GM19238 (cell line): ENCODE results near the gene NRAP.

Source experiments
- DNase-seq: peaks from one replicate; pipeline ENCODE4 v3.0.0; 2011; ENCODE audit warnings: low spot score; ENCODE audit not compliant: insufficient read length

Gene NRAP

GRCh38 chr10:113563306-113564088 is 100.3 kb downstream of the NRAP start:
- DNase-seq: peak; percentile 81

DNA sequence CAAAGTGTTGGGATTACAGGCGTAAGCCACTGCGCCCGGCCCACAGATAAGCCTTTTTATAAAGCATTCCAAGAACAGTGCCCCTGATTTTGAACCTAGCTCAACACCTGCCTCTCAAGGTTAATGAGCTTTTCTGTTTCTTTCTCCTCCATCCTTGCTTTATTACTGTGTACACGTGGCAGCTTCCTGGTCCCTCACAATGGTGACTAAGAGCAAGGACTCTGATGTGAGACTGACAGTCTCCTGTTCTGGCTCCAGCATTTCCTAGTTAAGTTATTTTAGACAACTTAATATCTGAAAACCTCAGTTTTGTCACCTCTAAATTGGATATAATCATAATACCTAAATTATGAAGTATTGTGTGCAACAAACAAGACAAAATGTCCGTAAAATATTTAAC is 101.1 kb downstream of the NRAP start:
- no peak for DNase-seq

DNA sequence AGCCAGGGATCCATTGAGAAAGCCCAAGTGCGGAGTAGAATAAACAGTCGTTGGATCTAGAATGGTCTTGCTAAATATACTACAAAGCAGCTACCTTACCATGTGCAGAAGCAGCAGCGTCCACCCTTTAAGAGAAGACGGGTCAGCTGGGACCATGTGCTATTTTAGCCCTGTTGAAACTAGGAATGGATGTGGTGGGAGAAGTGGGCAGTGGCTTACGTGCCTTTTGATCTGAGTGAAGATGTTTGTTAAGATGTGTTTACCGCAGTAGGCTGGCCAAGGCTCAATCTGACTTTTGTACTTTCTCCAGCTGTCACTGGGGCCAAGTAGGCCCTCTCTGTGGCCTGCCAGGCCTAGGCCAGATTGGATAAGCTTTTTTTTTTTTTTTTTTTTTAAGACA is 101.8 kb downstream of the NRAP start:
- DNase-seq: no peak

- no peak for DNase-seq
Measured at GRCh38 chr10:113561214-113561613, 102.6 kb downstream of the NRAP start.

DNA sequence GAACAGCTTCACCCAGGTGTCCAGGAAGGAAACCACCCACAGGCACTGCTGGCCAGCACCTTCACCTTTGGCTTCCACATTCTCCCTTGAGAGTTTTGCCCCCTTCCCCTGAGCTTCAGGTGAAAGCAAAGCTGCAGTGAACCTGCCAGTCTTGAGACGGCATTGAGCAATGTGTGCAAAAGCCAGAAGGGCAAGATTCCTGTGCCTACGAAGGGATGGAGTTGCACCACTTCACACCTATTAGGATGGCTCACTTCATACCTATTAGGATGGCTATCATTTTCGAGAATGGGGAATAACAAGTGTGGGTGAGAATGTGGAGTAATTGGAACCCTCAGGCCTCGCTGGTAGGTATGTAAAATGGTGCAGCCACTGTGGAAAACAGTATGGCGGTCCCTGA is 103.8 kb downstream of the NRAP start:
- DNase-seq: no peak

GRCh38 chr10:113557903-113558321 is 105.9 kb downstream of the NRAP start:
- DNase-seq: no peak

DNA sequence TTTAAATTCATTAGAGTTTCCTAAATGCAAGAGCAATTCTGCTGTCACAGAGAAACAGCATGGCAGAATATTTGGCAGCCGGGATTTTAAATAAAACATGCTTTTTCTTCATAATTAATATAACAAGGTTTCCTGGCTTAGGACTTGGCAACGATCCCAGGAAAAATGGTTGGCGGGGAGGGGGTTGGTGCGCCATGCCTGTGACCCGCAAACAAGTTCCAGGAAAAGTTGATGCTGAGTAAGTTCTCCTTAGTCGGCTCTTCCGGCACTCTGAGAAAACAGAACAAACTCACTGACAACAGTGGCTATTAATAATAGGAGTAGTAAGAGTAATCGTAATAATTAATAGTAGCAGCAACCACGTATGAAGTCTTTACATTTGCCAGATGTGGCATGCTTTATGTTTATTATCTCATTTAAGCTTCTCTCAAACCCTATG is 106.4 kb downstream of the NRAP start:
- DNase-seq: no peak

DNA sequence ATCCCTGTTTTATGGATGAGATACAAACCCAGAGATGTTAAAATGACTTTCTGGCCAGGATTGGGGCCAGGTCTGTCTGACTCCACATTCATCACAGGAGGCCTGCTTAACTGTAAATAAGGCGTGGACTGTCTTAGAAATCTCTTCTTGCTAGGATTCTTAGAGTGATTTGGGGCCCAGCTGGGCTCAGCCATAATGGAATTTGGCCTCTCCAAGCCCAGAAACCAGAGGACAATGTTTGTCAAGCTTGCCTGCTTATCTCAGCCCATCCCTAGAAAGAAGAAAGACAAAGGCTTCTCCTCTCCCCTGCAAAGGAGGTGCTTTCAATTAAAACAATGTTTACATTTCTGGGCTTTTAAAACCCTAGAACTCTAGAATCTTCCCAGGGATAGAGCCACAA is 108.1 kb downstream of the NRAP start:
- DNase-seq: no peak

DNA sequence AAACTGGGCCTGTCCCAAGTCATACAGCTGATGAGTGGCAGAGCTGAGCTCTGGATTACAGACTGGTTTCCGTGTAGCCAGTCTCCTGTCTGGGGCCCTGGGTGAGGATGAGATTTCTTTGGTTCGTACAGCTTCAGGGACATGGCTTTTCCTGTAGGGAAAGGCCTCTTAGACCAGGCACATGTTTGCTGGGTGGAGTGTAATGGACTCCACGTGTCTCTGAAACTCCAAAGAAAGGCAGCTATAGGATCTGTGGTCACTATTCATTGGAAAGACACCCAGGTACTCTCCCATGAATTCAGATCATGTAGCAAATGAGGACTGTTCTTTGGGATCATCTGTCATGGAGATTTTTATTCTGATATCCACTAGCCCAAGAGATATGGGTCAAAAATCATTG is 108.6 kb downstream of the NRAP start:
- no peak for DNase-seq

DNA sequence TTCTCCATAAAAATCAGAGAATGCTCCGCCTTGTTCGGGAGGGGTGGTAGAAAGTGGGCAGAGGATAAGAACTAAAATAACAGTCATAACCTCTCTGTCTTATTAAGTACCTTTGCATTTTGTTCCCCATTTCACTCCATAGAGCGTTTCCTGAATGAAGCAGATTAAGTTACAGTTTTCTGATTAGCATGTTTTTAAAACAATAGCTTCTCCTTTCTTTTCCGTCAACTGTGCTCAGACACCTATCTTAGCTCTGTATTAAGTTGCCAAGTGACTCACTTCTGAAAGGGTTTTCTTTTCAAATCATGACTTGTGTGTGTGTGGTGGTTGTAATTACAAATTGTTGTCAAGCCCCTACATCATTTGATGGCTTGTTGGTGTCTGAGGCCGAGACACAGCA is 109.6 kb downstream of the NRAP start:
- no peak for DNase-seq

- DNase-seq: no peak
Measured at GRCh38 chr10:113553149-113553548, 110.7 kb downstream of the NRAP start.

GRCh38 chr10:113552701-113553100 is 111.1 kb downstream of the NRAP start, which contains the start of gene HABP2:
TSS of gene HABP2 (plus strand) at chr10:113553053. CDS start at chr10:113553122, 69 bp downstream.
- no peak for DNase-seq

DNA sequence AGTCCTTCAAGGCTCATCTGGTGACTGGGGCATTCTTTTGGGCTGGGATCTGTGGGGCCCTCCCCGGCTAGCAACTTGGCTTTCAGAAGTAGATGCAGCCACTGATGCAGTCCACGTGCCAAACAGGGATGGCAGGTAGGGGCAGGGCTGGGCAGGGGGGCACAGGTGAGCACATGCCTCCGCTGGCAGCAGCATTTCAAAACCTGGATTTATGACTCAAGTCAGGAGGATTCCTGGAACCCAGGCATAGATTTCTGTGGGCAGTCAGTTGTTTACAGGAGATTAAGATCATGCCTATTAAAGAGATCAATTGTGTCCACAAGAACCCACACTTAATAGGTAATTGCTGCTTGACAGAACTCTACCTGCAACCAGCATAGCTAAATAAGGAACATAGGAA is 111.8 kb downstream of the NRAP start:
- DNase-seq: no peak

DNA sequence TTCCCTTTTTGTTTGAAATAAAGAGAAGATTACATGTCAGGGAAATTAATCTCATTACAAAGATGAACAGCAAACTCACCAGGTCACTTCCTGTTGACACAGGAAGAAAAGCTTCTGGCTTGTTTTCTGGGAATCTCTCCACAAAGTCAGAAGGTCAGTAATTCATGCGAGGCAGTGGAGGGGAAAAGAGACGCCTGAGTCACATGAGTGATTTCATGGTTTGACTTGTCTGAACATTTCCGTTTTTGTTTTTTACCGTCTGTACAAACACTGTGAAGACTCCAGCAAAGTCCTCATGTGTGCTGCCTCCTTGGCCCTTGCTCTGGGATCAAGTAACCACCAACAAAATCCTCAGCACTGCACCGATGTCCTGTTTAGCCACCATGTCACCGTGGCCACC is 113.5 kb downstream of the NRAP start:
- DNase-seq: no peak

- DNase-seq: no peak
Measured at GRCh38 chr10:113549856-113550255, 114.0 kb downstream of the NRAP start.

DNA sequence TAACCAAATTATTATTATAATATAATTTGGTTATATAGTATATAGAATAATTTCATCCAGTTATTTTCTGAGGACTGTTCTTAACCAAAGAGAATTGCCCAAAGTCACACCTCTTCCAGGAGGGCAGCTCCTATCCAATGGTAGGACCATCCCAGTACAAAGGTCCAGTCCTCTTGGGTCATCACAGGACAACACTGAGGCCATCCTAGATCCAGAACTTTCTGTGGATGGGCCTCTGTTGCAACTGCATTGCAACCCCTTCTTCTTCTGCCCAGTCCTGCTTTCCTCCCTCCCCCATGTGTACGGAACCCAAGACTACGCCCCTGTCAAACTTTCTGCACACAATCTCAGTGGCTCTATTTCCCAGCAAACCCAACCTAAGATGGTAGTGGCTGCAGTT is 116.4 kb downstream of the NRAP start:
- no peak for DNase-seq

DNA sequence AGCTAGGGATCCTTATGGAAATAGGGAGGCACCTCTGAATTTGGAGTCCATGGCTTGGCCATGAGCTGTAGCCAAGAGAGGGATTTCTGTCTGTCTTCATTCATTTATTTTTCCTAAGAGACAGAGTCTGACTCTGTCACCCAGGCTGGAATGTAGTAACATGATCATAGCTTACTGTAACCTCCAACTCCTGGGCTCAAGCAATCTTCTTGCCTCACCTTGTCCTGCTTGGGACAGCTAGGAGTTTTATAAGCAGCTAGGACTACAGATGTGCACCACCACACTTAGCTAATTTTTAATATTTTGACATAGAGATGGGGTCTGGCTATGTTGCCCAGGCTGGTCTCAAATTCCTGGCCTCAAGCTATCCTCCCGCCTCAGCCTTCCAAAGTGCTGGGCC is 119.4 kb downstream of the NRAP start:
- no peak for DNase-seq

- no peak for DNase-seq
Measured at GRCh38 chr10:113543107-113543955, 120.5 kb downstream of the NRAP start.

DNA sequence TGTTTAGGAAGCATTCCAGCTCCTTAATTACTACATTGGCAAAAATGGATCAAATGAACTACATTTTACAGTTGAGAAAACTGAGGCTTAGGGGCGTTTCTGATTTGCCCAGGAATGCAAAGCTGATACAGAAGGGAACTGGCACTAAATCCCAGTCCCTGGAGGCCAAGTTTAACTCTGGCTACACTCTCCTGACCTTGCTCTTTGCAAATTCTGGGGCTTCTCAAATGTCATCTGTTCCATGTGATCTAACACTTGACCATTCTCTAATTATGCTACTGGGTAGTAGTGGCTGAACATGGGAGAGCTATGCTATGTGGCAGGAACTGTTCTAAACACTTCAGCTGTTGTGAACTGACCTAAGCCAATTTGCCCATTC is 122.3 kb downstream of the NRAP start:
- no peak for DNase-seq

GRCh38 chr10:113540845-113541548 is 122.8 kb downstream of the NRAP start:
- DNase-seq: no peak

DNA sequence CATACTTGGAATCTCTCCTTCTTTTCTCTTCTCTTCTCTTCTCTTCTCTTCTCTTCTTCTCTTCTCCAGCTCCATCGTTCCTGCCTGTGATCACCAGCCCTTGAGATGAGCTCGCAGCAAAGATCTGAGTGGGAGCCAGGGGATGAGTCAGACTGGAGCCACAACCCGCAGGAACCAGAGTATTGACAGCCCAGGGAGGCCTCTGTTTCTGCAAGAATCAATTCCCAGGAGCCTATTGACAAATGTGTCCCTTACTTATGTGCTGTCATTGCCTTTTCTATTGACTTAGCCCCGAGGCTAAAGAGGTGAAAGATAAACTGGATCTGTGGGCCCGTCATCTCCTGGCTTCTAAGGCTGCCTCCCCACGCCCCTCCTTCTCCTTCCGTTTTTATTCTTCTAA is 124.1 kb downstream of the NRAP start:
- DNase-seq: no peak
